HG02884 (cell line): ENCODE measurements around the gene DLG2.

Experiments used
- ATAC-seq: cut with Tn5 transposase; IDR thresholded peaks from one replicate; pipeline ENCODE4 v1.9.1; 2021; ENCODE audit warnings: mild to moderate bottlenecking, moderate library complexity; ENCODE audit not compliant: unreplicated experiment

Gene DLG2

GRCh38 chr11:83538286-83538685 lies 2088.9 kb downstream of the DLG2 start:
- no peak for ATAC-seq

- no peak for ATAC-seq
These were observed 2090.0 kb downstream of the DLG2 start for GRCh38 chr11:83537131-83537610.

GRCh38 chr11:83533166-83533565 lies 2094.0 kb downstream of the DLG2 start:
- no peak for ATAC-seq

GRCh38 chr11:83528877-83529276 lies 2098.3 kb downstream of the DLG2 start:
- no peak for ATAC-seq

- no peak for ATAC-seq
These were observed 2098.9 kb downstream of the DLG2 start for GRCh38 chr11:83528225-83528624.

GRCh38 chr11:83523676-83524075 lies 2103.5 kb downstream of the DLG2 start:
- no peak for ATAC-seq

GRCh38 chr11:83522911-83523310 lies 2104.2 kb downstream of the DLG2 start:
- no peak for ATAC-seq

GRCh38 chr11:83521647-83522596 lies 2105.2 kb downstream of the DLG2 start:
- ATAC-seq = no peak

- no peak for ATAC-seq
These were observed 2106.3 kb downstream of the DLG2 start for GRCh38 chr11:83520849-83521248.

- ATAC-seq = no peak
These were observed 2115.5 kb downstream of the DLG2 start for GRCh38 chr11:83511646-83512045.

GRCh38 chr11:83510530-83511460 lies 2116.3 kb downstream of the DLG2 start:
- no peak for ATAC-seq

- no peak for ATAC-seq
These were observed 2118.3 kb downstream of the DLG2 start for GRCh38 chr11:83508804-83509203.

GRCh38 chr11:83502041-83502440 lies 2125.1 kb downstream of the DLG2 start:
- no peak for ATAC-seq

GRCh38 chr11:83493917-83494316 lies 2133.2 kb downstream of the DLG2 start:
- no peak for ATAC-seq

- ATAC-seq = no peak
These were observed 2134.1 kb downstream of the DLG2 start for GRCh38 chr11:83493034-83493433.

GRCh38 chr11:83483808-83484207 lies 2143.3 kb downstream of the DLG2 start:
- ATAC-seq = no peak

GRCh38 chr11:83480811-83481210 lies 2146.3 kb downstream of the DLG2 start:
- no peak for ATAC-seq

GRCh38 chr11:83480251-83480650 lies 2146.9 kb downstream of the DLG2 start:
- ATAC-seq = no peak

- ATAC-seq = no peak
These were observed 2149.4 kb downstream of the DLG2 start for GRCh38 chr11:83477772-83478171.

GRCh38 chr11:83475760-83476159 lies 2151.4 kb downstream of the DLG2 start:
- ATAC-seq = no peak

GRCh38 chr11:83473743-83474142 lies 2153.4 kb downstream of the DLG2 start:
- ATAC-seq = no peak
